HG02678 (cell line): ENCODE results near the gene KRT17.
"Not testable (repeated sequence)": the region's sequence is repeated elsewhere in the genome, so short reads cannot be mapped to it uniquely, and the experiment has no call there.

Source experiments
- ATAC-seq: cut with Tn5 transposase; IDR thresholded peaks from one replicate; pipeline ENCODE4 v1.9.1; 2021; ENCODE audit warnings: mild to moderate bottlenecking, moderate library complexity; ENCODE audit not compliant: unreplicated experiment

Gene KRT17

DNA sequence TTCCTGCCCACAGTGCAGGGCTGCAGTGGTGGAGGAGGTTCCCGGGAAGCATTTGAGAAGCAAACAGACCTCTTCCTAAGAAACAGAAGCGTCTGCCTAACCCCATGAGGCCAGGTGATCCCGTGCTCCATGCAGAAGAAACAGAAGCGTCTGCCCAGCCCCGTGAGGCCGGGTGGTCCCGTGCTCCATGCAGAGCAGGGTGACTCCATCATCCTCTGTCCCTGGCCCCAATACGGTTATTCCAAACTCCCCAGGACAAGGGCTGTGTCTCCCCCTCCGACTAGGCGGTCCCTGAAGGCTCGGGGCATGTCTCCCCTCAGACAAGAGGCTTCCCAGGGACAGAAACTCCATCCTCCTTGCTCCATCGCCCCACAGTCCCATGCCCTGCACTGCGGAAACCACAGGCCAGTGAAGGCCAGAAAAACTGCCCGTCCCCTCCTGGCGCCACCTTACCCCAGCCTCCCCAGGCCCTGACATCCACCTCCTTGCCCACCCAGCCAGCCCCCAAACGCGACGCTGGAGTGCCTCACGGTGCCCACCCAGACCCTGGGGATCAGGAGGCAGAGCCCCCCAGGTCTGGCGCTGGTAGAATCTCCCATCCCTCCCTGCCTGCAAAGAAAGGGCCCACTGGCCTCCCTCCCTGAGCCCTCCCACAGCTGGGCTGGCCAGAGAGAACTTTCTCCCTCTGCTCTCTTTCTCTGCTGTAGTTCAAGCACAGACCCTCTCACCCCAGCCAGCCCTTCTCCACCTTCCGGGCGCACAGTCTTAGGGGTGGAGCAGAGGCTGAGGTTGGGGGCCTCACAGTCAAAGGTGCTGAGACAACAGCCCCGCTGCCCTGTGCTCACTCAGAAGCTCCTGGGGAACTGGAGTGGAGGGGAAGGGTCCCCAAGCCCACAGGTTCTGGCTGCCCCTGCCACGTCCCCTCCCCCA is 30.6 kb upstream of the KRT17 start:
- no peak for ATAC-seq

DNA sequence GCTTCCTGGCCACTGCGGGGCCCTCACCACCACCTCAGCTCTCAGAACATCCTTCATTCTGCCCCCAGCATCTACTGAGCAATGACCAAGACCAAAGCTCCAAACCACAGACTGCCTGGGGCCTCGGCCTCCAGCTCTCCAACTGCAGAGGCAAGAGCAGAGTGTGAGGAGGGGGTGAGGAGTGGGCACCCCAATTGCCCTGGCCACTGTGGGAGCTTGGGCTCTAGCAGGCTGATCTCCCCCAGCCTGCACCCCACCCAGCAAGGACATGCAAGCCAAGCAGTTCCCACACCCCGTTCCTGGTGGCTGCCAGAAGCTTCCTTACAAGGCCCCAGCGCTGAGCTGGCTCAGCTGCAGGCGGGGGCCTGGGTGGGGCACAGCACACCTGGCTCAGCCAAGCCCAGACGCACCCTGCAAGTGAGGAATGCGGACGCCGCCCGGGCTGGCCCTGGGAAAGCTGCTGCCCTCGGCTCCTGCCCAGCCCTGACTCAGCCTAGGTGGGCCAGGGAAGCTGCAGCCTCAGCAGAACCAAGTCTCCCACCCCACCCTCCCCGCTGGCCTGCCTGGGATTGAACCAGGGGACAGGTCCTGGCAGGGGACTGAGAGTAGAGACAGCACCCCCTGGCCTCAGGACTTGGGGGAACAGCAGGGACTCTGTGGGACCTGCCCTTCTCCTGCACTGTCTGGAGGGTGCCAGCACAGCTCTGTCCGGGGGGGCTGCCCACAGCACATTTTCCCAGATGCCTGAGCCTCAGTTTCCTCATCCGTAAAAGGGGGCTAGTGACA is 29.7 kb upstream of the KRT17 start:
- ATAC-seq, result no peak

DNA sequence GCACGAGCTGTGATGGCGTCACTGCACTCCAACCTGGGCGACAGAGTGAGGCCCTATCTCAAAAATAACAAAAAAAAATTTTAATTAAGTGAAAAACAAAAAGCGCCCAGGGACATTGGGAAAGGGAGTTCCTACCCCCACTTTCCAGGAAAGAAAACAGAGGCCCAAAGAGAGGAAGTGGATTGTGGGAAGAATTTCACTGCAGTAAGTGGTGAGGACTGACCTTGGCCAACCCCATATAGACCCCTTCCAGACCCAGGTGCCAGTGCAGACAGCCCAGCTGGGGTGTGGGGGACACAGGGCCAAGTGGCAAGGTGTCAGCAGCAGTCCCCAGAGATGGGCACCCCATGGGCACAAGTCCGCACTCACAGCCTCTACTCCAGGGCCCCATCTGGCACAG is 29.0 kb upstream of the KRT17 start:
- ATAC-seq, result no peak

DNA sequence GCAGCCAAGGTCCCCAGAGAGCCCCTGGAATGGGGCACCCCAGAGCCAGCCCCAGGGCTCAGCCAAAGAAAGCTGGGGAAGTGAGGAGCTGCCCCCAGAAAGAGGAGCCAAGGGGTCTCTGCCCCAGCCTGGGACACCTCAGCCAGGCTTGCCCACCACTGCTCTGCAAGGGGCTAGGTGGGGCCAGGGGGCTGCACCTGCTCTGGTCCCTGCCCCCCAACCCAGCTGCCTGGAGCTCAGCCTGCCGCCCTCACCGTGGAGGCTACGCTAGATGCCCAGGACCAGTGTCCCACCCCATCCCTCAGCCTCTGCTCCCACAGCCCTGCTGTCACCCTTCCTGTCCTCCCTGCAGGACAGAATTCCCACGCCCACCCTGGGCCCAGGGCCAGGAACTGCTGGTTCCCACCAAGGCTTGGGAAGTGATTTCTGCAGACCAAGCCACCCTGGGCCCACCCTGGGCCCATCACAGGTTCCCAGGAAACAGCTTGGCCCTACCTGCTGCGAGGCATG is 28.1 kb upstream of the KRT17 start:
- no peak for ATAC-seq

DNA sequence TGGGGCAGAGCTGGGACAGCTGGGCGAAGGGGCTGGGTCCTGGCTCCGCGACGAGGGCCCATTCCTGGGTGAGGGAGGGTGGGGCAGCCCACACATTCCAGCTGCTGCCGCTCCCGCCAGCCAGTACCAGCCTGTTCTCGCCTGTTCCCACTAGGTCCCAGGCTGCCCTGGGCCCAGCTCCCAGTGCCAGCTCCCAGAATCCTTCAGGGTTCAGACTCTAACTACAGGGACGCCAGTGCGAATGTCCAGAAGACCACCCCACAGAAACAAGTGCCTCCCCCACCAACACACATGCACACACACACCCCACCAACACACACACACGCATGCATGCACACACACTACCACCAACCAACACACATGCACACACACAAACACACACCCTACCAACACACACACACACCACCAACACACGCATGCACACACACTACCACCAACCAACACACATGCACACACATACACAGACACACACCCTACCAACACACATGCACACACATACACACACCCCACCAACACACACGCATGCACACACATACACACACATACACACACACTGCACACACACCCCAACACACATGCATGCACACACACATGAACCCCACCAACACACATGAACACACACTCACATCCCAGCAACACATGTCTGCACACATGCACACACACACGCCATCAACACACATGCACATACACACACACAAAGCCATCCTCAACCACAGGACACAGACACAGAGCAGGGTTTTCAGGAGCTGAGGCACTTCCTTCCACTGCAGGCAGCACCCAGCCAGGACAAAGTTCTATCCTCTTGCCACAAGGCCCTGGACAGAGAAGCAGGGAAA is 27.5 kb upstream of the KRT17 start:
- ATAC-seq, result no peak

DNA sequence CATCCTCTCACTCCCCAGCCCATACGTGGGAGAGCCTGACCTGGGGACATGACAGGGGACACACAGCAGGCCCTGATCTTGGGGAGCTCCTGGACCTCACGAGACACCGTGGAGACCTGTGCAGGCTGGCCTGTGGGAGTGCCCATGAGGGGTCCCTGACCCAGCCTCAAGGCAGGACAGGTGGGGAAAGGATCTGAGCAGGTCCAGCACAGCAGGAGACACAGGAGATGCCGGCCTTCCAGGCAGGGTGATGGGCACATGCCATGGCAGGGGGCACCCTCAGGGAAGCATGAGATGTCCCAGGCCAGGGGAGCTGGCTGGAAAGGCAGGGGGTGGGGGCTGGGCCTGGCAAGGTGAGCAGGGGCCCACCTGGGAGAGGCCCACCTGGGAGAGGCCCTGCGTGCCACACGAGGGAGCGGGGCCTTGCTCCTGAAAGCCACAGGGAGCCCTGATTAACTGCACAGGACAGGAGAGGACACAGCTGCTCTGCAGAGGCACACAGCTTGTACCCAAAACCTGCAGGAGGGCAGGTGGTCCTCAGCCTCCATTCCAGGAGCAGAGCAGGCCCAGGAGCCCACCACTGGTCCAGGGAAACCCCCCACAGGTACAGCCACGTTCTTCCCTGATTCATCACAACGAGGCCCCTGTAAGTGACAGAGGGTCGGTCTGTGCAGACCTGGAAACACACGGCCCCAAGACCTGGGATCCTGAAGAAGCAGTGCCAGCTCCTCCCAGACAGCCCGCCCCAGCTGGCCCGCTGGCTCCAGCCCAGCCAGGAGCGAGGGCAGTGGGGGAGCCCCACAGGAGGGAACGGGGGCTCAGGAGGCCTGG is 26.6 kb upstream of the KRT17 start:
- no peak for ATAC-seq

DNA sequence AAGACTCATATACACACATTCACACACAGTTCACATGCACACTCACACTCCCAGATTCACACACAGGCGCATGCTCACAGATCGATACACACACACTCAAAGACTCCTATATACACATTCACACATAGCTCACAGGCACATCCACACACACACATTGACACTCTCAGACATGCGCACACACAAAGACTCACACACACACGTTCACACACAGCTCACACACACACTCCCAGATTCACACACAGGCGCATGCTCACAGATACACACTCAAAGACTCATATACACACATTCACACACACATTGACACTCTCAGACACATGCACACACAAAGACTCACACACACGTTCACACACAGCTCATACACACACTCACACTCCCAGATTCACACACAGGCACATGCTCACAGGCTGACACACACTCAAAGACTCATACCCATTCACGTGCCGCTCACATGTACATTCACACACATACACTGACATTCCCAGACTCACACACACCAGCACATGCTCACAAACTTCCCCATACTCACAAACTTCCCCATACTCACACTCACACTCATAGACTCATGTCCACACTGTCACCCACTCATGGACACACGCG is 25.6 kb upstream of the KRT17 start:
- no peak for ATAC-seq

DNA sequence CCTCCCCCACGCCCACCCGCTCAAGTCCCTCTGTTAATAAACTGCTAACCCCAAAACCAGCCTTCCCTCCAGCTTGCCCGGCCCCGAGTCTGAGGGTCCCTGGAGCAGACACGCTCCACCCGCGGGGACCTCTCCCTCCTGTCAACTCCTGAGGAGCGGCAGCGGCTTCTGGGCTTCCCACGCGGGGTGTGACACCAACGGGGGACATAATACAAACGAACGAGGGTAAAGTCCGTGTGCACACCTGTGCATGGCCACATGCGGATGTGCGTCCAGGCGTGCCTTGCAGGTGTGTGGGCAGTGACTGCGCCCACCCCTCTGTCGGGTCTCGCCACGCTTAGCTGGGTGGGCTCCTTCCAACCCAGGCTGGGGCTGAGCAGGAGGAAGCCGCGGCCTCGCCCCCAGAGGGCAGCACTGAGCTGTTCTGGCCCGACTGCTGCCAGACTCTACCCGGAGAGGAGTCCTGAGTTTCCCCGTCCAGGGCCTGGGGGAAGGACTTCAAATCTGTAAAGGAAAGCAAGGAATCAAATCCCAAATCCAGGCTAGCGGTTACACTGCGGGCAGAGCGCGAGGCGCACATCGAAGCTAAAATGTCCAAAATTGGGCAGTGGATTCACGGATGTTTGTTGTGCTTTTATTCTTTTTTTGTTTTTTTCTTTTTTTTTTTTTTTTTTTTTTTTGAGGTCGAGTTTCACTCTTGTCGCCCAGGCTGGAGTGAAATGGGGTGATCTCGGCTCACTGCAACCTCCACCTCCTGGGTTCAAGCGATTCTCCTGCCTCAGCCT is 24.2 kb upstream of the KRT17 start:
- peak; percentile 80 for ATAC-seq

DNA sequence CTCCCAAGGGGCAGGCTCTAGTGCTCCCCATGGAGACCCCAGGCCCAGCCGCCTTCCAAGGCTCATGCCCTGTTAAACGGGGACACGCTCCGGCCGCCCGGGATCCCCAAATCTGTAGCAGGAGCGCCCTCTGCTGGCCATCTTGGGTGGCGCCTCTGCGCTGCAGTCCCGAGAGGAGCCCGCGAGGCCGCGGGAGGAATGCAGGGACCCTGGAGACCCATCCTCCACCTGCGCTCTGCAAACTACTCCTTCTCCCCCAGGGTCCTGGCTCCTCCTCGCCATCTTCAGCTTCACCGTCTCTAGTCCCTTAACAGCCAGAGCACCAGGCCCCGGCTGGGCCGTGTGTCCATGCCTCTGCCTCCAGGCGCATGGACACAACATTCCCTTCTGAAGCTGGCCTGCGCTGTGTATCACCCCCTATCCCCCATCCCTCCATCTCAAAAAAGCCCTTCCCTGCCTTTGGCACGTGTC is 23.6 kb upstream of the KRT17 start:
- peak; percentile 60 for ATAC-seq

DNA sequence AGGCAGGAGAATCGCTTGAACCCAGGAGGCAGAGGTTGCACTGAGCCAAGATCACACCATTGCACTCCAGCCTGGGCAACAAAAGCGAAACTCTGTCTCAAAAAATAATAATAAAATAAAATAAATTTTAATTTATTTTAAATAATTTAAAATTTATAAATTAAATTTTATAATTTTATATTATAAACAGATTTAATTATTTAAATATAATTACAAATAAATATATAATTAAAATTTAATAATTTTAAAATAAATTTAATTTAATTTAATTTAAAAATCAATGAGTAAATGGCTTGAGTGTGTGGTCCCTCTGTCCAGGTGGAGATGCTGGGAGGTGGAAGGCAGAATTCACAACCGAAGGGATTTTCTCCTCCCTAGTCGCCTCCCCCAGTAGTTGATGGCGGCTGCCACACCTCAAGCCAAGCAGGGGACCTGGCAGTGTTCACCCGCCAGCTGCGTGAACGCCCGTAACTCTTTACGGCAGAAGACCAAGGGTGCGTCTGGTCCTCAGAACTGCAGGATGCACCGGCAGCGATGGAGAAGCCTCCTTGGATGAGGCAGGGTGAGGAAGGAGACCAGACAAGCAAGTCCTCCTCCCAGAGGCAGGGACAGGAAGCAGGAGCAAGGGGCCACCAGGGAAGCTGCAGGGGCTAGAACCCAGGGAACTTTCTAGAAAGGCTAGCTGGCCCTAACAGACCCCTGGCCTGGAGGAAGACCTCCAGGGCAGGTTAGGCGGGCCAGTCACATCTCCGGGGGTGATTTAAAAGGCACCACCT is 22.9 kb upstream of the KRT17 start:
- ATAC-seq, result no peak

DNA sequence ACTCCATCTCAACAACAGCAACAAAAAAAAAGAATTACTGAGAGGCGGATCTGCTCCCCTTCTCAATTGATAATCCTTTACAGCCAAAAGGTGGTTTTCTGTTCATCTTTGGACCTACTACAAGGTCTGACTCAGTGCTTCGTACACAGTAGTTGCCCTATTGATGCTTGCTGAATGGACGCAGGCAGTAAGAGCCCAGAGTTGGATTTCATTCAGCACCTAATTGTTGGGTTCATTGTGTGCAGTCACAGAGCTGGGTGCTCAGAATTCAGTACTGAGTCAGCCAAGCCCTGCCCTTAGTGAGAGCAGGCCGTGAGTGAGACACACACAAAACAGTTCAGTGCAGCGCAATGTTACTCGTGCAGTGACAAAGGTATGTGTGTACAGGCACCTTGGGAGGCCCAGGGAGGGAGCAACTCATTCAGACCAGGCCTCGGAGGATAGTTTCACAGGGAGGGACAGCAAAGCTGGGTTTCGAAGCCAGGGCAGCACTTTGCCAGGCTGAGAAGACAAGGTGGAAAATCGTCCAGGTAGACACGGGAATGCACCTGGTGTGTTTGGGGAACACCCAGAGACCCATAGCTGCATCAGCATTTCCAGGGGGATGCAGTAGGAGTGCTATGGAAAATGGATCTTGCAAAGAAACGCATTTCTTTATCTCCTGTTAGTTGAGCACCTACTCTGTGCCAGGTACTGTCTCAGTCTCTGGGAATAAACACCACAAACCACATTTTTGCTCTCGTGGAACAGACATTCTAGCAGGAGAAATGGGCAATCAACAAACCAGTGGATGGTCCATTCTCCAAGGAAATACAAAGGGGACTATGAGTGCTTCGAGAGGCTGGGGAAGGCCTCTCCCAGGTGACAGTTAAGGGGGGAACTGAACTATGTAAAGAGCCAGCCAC is 18.1 kb upstream of the KRT17 start:
- no peak for ATAC-seq

DNA sequence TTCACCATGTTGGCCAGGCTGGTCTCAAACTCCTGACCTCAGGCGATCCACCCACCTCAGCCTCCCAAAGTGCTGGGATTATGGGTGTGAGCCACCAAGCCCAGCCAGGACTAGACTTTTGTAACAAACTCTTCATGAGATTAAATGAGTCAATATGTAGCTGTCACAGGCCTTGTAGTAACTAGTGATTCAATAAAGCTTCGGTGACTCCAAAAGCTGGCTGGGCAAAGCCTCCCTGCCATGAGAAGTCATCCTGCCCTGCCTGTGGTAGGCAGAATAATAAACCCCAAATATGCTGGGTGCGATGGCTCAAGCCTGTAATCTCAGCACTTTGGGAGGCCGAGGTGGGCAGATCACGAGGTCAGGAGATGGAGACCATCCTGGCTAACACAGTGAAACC is 16.2 kb upstream of the KRT17 start:
- not testable (repeated sequence) for ATAC-seq

DNA sequence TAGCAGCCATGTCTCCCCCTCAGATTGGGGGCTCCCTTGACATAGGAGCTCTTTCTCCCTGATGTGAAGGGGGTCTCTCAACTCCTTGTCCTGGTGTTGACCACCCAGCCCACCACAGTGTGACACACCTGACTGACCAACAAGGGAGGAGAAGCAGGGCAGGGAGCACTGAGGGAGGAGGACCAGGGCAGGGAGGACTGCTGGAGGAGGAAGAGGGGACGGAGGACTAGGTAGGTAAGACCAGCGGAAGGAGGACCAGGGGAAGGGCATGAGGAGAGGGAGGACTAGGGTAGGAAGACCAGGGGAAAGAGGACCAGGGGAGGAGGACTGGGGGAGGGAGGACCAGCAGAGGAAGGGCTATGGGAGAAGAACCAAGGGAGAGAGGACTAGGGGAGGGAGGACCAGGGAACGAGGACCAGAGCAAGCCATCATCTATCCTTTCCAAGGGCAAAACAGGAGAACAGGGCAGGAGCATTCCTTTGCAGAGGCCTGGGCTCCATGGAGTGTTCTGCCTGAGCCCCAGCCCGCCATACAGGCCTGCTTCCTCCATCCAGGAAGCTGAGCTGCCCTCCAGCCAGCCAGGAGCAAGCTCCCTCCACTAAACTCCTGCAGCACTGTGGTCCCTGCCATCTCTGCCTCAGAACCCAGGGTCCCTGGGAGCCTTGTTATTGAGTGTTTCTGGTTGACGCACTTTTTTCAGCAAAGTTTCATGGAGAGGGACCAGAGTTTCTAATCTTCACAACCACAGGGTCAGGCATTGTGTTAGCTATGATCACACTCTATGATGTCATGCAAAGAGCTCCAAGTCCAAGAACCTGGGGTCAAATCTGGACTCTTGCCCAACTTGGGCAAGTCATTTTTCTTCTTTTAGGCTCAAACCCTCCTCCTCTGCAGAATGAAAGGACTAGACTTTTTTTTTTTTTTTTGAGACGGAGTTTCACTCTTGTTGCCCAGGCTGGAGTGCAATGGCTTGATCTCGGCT is 15.4 kb upstream of the KRT17 start:
- ATAC-seq, result no peak

DNA sequence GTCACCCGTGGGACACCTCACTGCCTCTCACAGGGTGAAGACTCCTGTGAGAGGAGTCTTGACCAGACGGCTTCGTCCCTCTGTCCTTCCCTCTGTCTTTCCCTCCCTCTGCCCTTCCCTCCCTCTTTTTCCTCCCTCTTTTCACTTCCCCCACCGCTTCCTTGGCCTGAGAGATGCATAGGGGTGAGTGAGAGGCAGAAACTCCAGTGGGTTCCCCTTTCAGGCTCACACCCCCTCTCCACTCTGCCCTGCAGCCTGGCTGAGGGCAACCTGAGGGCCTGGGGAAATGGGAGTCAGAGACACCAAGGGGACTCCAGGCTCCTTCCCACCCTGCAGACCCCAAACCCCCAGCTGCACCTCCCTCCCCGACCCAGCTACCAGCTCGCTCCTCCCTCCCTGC is 14.6 kb upstream of the KRT17 start:
- ATAC-seq, result no peak

DNA sequence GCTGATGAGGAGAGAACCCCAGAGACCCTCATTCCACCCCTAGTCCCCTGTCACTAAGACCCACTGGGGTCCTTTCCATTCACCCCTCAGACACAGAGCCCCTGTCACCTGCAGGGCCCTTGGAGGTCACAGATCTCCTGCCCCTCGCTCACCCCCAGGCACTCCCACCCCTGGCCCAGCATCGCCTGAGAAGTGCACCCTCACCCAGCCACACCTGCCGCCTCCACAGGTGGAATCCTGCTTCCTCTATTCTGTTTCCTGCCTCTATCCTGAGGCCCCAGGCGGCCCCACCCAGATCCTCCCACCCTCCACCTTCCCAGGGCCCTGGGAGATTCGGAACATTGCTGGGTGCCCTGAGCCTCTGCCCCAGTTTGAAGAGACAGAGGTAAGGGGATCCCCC is 13.8 kb upstream of the KRT17 start:
- no peak for ATAC-seq

DNA sequence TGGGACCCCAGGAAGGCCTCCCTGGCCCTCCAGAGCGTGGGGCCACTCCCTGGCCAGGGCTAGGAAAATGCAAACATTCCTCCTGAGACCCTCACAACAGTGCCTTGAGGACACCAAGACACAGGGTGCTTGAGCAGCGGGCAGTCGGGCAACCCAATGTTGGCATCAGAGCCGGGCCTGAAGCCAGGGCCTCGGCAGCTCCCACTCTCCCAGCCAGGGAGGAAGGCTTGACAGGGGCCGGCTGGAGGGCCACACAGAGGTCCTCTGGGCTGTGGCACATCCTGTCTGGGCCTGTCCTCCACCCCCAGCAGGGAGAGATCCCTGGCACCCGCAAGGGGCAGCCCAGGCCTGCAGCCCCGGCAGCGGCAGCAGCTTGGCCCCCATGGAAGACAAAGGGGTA is 12.3 kb upstream of the KRT17 start:
- ATAC-seq, result no peak
